ENCODE measurements around the gene SIX5. TPM values are rescaled to one million over a fixed set of nuclear protein-coding genes. Genes with fewer than 3 reads are reported as not detected.

SIX5 gene
- total RNA-seq, 2 donors from 2014 or later, result 41.6 to 46.4 TPM

DNA sequence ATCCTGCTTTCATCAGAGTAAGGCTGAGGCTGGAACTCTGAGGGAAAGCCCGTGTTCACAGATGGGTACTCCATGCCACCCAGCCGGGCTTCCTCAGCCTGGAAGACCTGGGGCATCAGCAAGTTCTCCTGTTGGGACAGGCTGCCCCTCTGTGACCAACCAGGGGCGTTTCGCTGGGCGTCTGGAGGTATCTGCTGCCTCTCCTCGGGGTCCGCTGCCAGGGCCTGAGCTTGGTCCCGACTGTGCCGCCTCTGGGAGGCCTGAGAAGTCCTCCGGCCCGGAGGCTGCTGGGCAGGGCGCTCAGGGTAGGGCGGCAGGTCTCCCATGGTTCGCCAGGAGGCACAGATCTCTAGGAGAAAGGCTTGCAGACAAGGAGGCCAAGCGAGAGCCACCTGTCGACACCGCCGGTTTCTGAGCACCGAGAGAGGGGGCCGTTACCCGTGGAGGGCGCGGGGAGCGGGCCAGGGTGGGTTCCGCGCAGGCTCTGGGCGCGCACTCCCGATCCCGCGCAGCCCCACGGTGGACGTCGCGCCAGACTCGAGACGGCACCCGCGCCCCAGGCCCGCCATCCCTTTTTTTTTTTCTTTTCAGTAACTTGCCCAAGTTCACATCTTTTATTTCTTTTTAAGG, 45.9 kb upstream of the SIX5 start, which contains the start of gene RSPH6A:
RSPH6A (minus strand) TSS at position 458 of the 630 bp plus-strand sequence; CDS start at position 326, 132 bp downstream.
- Mint-ChIP-seq H3K27ac (peak within 1 kb of the TSS; percentile 93), H3K36me3 (ENCODE audit: low read depth) (peaks cover 5% of the 10 kb centered on the region), H3K27me3 (ENCODE audit: insufficient read depth) (no peaks in the 10 kb centered on the region), H3K9me3 (no peaks in the 10 kb centered on the region), H3K4me3 (peak within 1 kb of the TSS; percentile 81), H3K4me1 (peaks cover 8% of the 10 kb centered on the region)
- H3K4me3 ChIP-seq (ENCODE audit: low read length), result peak within 1 kb of the TSS; percentile 84
- TF ChIP-seq, protein P1, sequence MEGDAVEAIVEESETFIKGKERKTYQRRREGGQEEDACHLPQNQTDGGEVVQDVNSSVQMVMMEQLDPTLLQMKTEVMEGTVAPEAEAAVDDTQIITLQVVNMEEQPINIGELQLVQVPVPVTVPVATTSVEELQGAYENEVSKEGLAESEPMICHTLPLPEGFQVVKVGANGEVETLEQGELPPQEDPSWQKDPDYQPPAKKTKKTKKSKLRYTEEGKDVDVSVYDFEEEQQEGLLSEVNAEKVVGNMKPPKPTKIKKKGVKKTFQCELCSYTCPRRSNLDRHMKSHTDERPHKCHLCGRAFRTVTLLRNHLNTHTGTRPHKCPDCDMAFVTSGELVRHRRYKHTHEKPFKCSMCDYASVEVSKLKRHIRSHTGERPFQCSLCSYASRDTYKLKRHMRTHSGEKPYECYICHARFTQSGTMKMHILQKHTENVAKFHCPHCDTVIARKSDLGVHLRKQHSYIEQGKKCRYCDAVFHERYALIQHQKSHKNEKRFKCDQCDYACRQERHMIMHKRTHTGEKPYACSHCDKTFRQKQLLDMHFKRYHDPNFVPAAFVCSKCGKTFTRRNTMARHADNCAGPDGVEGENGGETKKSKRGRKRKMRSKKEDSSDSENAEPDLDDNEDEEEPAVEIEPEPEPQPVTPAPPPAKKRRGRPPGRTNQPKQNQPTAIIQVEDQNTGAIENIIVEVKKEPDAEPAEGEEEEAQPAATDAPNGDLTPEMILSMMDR (conservative IDR thresholded peaks at IDR 0.05), result no peak
- peak; percentile 82 for DNase-seq
- peaks cover 15% of the 10 kb centered on the region for H3K4me1 ChIP-seq (ENCODE audit: control insufficient read depth, insufficient read depth, low read length)
- H3K9ac ChIP-seq (ENCODE audit: extremely low read depth, low read length, poor library complexity, severe bottlenecking), result peak within 1 kb of the TSS; percentile 64
- H3K27me3 ChIP-seq (ENCODE audit: control insufficient read depth, insufficient read depth, low read length, poor library complexity, severe bottlenecking), result no peaks in the 10 kb centered on the region
- H3K36me3 ChIP-seq (ENCODE audit: control insufficient read depth, insufficient read depth, low read length), result peaks cover 5% of the 10 kb centered on the region
- H3K9me3 ChIP-seq (ENCODE audit: control insufficient read depth, low read length), result no peaks in the 10 kb centered on the region
- peak within 1 kb of the TSS; percentile 78 for H3K27ac ChIP-seq (ENCODE audit: low read depth, low read length)
- WGBS, 2 experiments (ENCODE audit: insufficient coverage in 1 of 2, insufficient read length in 1 of 2), result 21 to 33% methylated on average over 17 to 40 of the region's 40 CpGs

DNA sequence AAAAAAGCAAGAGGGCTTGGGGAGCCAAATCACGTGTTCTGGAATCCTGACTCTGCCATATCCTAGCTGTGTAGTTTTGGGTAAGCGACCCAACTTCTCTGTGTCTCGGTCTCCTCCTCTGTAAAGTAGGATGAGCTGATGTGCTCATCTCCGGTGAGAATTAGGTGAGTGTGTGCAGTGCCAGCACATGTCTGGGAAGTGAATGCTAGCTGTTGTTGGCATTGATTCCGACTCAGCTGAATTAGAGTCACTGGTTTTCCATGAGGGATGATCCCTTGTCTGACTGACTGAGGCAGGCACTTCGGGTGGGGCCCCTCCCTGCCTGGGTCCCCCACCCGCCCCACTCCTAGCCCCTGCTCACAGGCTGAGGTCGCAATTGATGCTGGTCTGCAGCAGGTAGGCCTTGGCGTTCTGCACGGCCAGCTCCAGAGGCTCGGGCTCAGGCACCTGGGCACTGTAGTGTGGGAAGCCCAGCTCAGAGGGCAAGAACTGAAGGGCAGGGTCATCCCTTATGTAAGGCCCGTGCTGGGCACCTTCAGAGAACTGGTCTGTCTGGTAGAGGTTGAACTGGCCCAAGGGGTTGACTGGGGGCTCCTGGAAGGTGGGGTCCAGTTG, 45.2 kb upstream of the SIX5 start:
- Mint-ChIP-seq H3K27me3 (ENCODE audit: insufficient read depth) (no peaks in the 10 kb centered on the region), H3K4me3 (peak overlapping the region; percentile 81), H3K27ac (peak overlapping the region; percentile 30), H3K9me3 (no peaks in the 10 kb centered on the region), H3K36me3 (ENCODE audit: low read depth) (peaks cover 2% of the 10 kb centered on the region), H3K4me1 (peaks cover 8% of the 10 kb centered on the region)
- DNase-seq, result no peak
- 91 to 100% methylated on average over 6 to 12 of the region's 12 CpGs for WGBS, 2 experiments (ENCODE audit: insufficient coverage in 1 of 2, insufficient read length in 1 of 2)
- Histone ChIP-seq H3K4me1 (ENCODE audit: control insufficient read depth, insufficient read depth, low read length) (peaks cover 15% of the 10 kb centered on the region), H3K27me3 (ENCODE audit: control insufficient read depth, insufficient read depth, low read length, poor library complexity, severe bottlenecking) (no peaks in the 10 kb centered on the region), H3K27ac (ENCODE audit: low read depth, low read length) (no peak overlapping the region), H3K4me3 (ENCODE audit: low read length) (peak overlapping the region; percentile 84), H3K9ac (ENCODE audit: extremely low read depth, low read length, poor library complexity, severe bottlenecking) (peak overlapping the region; percentile 64), H3K36me3 (ENCODE audit: control insufficient read depth, insufficient read depth, low read length) (no peaks in the 10 kb centered on the region), H3K9me3 (ENCODE audit: control insufficient read depth, low read length) (no peaks in the 10 kb centered on the region)
- TF ChIP-seq, protein P1 (conservative IDR thresholded peaks at IDR 0.05), result no peak

DNA sequence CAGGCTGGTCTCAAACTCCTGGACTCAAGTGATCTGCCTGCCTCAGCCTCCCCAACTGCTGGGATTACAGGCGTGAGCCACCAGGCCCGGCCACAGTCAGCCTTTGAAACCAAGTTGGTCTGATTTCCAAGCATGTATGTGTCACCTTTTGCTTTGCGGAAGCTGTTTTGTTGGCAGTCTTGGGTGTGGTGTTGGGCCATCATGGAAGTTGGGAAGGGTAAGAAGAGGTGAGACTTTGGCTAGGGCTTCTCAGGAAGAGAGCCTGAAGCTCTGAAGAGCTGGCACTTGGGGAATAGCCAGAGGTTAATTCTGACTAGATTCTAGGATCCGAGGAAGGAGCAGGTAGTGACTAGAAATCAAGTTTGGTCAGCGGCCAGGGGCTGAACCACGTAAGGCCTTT, 43.2 kb upstream of the SIX5 start:
- H3K36me3 Mint-ChIP-seq (ENCODE audit: low read depth), result peaks cover 2% of the 10 kb centered on the region
- TF ChIP-seq, protein P1 (conservative IDR thresholded peaks at IDR 0.05), result no peak
- Histone ChIP-seq H3K4me1 (ENCODE audit: control insufficient read depth, insufficient read depth, low read length) (peaks cover 7% of the 10 kb centered on the region), H3K9ac (ENCODE audit: extremely low read depth, low read length, poor library complexity, severe bottlenecking) (no peak overlapping the region), H3K4me3 (ENCODE audit: low read length) (no peak overlapping the region), H3K27me3 (ENCODE audit: control insufficient read depth, insufficient read depth, low read length, poor library complexity, severe bottlenecking) (no peaks in the 10 kb centered on the region), H3K27ac (ENCODE audit: low read depth, low read length) (no peak overlapping the region), H3K9me3 (ENCODE audit: control insufficient read depth, low read length) (no peaks in the 10 kb centered on the region), H3K36me3 (ENCODE audit: control insufficient read depth, insufficient read depth, low read length) (no peaks in the 10 kb centered on the region)
- H3K27me3 Mint-ChIP-seq (ENCODE audit: insufficient read depth), result no peaks in the 10 kb centered on the region
- H3K4me1 Mint-ChIP-seq, result peaks cover 5% of the 10 kb centered on the region
- no peak overlapping the region for H3K4me3 Mint-ChIP-seq
- H3K9me3 Mint-ChIP-seq, result no peaks in the 10 kb centered on the region
- no peak for DNase-seq
- no peak overlapping the region for H3K27ac Mint-ChIP-seq
- WGBS, 2 experiments (ENCODE audit: insufficient coverage in 1 of 2, insufficient read length in 1 of 2), result 94 to 97% methylated on average over 5 to 6 of the region's 6 CpGs

Measured in endodermal cell (in vitro differentiated cells).